ENCODE measurements around the gene ADGRV1.
A peak's percentile ranks its signal among the peaks of the same experiment; 100 is the strongest.

The ADGRV1 gene

DNA sequence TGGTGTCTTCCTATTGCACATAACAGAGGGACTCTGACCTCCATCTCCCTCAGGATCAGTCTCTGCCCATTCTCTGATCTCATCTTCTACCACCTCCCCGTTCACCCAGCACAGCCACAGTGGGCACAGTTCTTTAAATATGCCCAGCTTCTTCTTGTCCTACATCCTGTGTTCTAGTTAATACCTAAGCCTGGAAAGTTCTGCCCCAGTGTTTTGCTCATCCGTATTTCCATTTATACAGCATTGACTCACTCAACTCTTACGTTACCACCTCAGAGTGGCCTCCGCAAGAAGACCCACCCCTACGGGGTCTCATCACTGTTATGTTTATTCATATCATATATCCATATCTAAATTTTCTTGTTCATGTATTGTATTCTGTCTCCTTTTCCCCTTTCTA is 315.5 kb downstream of the ADGRV1 start:
- no peak for DNase-seq
- WGBS (ENCODE audit: extremely low coverage, insufficient coverage, insufficient read length): no CpG with 5 or more reads among the region's 5 CpGs
- no peak overlapping the region for H2BK120ac ChIP-seq (ENCODE audit: insufficient read depth, low read length, poor library complexity)
- no peaks in the 10 kb centered on the region for H3K36me3 ChIP-seq (ENCODE audit: control insufficient read depth in 1 of 2, insufficient read depth in 2 of 2, low read length in 2 of 2)
- H3K23ac ChIP-seq (ENCODE audit: low read length): no peak overlapping the region
- H2BK12ac ChIP-seq (ENCODE audit: low read length): no peak overlapping the region
- H3K18ac ChIP-seq (ENCODE audit: low read length): no peak overlapping the region
- H4K8ac ChIP-seq (ENCODE audit: low read depth, low read length): no peak overlapping the region
- H3K4me3 ChIP-seq (ENCODE audit: low read depth, low read length): no peak overlapping the region
- no peak overlapping the region for H3K9ac ChIP-seq (ENCODE audit: low read length)
- peaks cover 0 to 3% of the 10 kb centered on the region in 2 experiments for H3K4me1 ChIP-seq (ENCODE audit: control insufficient read depth in 1 of 2, insufficient read depth in 2 of 2, low read length in 2 of 2)
- no peak overlapping the region for H3K4ac ChIP-seq (ENCODE audit: low read depth, low read length)
- H3K27ac ChIP-seq (ENCODE audit: low read depth, low read length): no peak overlapping the region
- H3K14ac ChIP-seq (ENCODE audit: low read length): no peak overlapping the region
- no peak overlapping the region for H2AK5ac ChIP-seq (ENCODE audit: low read length)
- H4K12ac ChIP-seq (ENCODE audit: low read depth, low read length): no peak overlapping the region
- no peaks in the 10 kb centered on the region for H3K27me3 ChIP-seq (ENCODE audit: insufficient read depth, low read length)
- H2AFZ ChIP-seq (ENCODE audit: insufficient read depth, low read length, poor library complexity): no peak overlapping the region
- no peak overlapping the region for H2BK5ac ChIP-seq (ENCODE audit: low read depth, low read length, poor library complexity)
- H3K4me2 ChIP-seq (ENCODE audit: low read length): no peak overlapping the region
- H3K79me1 ChIP-seq (ENCODE audit: low read length): no peaks in the 10 kb centered on the region
- H3K9me3 ChIP-seq (ENCODE audit: insufficient read depth, low read depth, low read length): no peaks in the 10 kb centered on the region
- H4K91ac ChIP-seq (ENCODE audit: low read depth, low read length): no peak overlapping the region
- H3K79me2 ChIP-seq (ENCODE audit: control insufficient read depth, insufficient read depth, low read length, poor library complexity): no peaks in the 10 kb centered on the region

DNA sequence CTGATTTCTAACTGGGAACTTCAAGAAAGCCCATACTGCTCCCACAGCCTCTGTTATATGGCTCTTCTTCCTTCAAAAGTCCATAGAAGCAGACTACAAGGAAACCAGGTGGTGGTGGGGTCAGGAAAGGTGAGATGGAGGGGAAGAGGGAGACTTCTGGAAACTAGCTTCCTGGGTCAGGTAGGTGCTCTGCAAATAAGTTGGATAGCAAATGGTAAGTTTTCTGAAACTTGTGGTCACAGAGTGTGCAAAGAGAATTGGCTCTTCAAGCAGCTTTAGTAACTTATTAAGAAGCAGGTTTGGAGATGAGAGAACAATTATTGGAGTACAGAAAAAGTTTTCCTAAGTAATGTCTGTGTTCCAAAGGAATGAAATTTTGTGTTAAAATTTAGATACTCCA is 316.9 kb downstream of the ADGRV1 start:
- peaks cover 0 to 4% of the 10 kb centered on the region in 2 experiments for H3K4me1 ChIP-seq (ENCODE audit: control insufficient read depth in 1 of 2, insufficient read depth in 2 of 2, low read length in 2 of 2)
- no peak overlapping the region for H3K4ac ChIP-seq (ENCODE audit: low read depth, low read length)
- no peaks in the 10 kb centered on the region for H3K9me3 ChIP-seq (ENCODE audit: insufficient read depth, low read depth, low read length)
- no peak overlapping the region for H3K27ac ChIP-seq (ENCODE audit: low read depth, low read length)
- H3K27me3 ChIP-seq (ENCODE audit: insufficient read depth, low read length): no peaks in the 10 kb centered on the region
- no peaks in the 10 kb centered on the region for H3K79me1 ChIP-seq (ENCODE audit: low read length)
- H2AK5ac ChIP-seq (ENCODE audit: low read length): no peak overlapping the region
- DNase-seq: no peak
- H3K14ac ChIP-seq (ENCODE audit: low read length): no peak overlapping the region
- H4K8ac ChIP-seq (ENCODE audit: low read depth, low read length): no peak overlapping the region
- no peak overlapping the region for H2BK120ac ChIP-seq (ENCODE audit: insufficient read depth, low read length, poor library complexity)
- no peak overlapping the region for H2BK5ac ChIP-seq (ENCODE audit: low read depth, low read length, poor library complexity)
- H2AFZ ChIP-seq (ENCODE audit: insufficient read depth, low read length, poor library complexity): no peak overlapping the region
- H3K23ac ChIP-seq (ENCODE audit: low read length): no peak overlapping the region
- no peaks in the 10 kb centered on the region for H3K36me3 ChIP-seq (ENCODE audit: control insufficient read depth in 1 of 2, insufficient read depth in 2 of 2, low read length in 2 of 2)
- H4K12ac ChIP-seq (ENCODE audit: low read depth, low read length): no peak overlapping the region
- H3K18ac ChIP-seq (ENCODE audit: low read length): no peak overlapping the region
- no peak overlapping the region for H3K4me3 ChIP-seq (ENCODE audit: low read depth, low read length)
- H3K9ac ChIP-seq (ENCODE audit: low read length): no peak overlapping the region
- H3K4me2 ChIP-seq (ENCODE audit: low read length): no peak overlapping the region
- no peaks in the 10 kb centered on the region for H3K79me2 ChIP-seq (ENCODE audit: control insufficient read depth, insufficient read depth, low read length, poor library complexity)
- H2BK12ac ChIP-seq (ENCODE audit: low read length): no peak overlapping the region
- no peak overlapping the region for H4K91ac ChIP-seq (ENCODE audit: low read depth, low read length)

DNA sequence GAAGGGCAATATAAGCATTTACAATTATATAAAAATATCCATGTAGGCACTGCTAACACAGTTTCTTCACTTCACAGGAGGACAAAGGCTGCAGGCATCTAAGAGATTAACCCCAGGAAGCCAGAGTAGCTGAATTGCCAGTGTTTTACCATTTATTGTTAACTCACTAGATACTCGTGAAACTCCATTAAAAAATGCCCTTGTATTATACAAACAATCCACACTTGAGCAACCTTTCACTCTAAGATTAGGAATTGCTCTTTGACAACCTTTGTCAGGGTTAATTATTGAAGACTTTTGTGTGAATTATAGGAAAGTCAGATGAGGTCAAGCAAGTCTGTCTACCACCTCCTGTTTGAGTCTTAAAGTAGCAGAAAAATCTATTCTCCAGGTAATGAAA is 317.8 kb downstream of the ADGRV1 start:
- Histone ChIP-seq H2AK5ac (ENCODE audit: low read length) (no peak overlapping the region), H3K79me1 (ENCODE audit: low read length) (no peaks in the 10 kb centered on the region), H3K4me3 (ENCODE audit: low read depth, low read length) (no peak overlapping the region), H2BK12ac (ENCODE audit: low read length) (no peak overlapping the region), H4K8ac (ENCODE audit: low read depth, low read length) (no peak overlapping the region), H2AFZ (ENCODE audit: insufficient read depth, low read length, poor library complexity) (no peak overlapping the region), H3K27me3 (ENCODE audit: insufficient read depth, low read length) (no peaks in the 10 kb centered on the region), H3K23ac (ENCODE audit: low read length) (no peak overlapping the region), H3K27ac (ENCODE audit: low read depth, low read length) (no peak overlapping the region), H3K9ac (ENCODE audit: low read length) (no peak overlapping the region), H3K4ac (ENCODE audit: low read depth, low read length) (no peak overlapping the region), H3K9me3 (ENCODE audit: insufficient read depth, low read depth, low read length) (no peaks in the 10 kb centered on the region), H2BK120ac (ENCODE audit: insufficient read depth, low read length, poor library complexity) (no peak overlapping the region), H2BK5ac (ENCODE audit: low read depth, low read length, poor library complexity) (no peak overlapping the region), H3K36me3 (ENCODE audit: control insufficient read depth in 1 of 2, insufficient read depth in 2 of 2, low read length in 2 of 2) (no peaks in the 10 kb centered on the region), H3K4me1 (ENCODE audit: control insufficient read depth in 1 of 2, insufficient read depth in 2 of 2, low read length in 2 of 2) (peaks cover 0 to 4% of the 10 kb centered on the region in 2 experiments), H3K14ac (ENCODE audit: low read length) (no peak overlapping the region), H4K91ac (ENCODE audit: low read depth, low read length) (no peak overlapping the region), H3K4me2 (ENCODE audit: low read length) (no peak overlapping the region), H3K18ac (ENCODE audit: low read length) (no peak overlapping the region), H4K12ac (ENCODE audit: low read depth, low read length) (no peak overlapping the region), H3K79me2 (ENCODE audit: control insufficient read depth, insufficient read depth, low read length, poor library complexity) (no peaks in the 10 kb centered on the region)
- no peak for DNase-seq
- no CpG with 5 or more reads among the region's 1 CpG for WGBS (ENCODE audit: extremely low coverage, insufficient coverage, insufficient read length)

DNA sequence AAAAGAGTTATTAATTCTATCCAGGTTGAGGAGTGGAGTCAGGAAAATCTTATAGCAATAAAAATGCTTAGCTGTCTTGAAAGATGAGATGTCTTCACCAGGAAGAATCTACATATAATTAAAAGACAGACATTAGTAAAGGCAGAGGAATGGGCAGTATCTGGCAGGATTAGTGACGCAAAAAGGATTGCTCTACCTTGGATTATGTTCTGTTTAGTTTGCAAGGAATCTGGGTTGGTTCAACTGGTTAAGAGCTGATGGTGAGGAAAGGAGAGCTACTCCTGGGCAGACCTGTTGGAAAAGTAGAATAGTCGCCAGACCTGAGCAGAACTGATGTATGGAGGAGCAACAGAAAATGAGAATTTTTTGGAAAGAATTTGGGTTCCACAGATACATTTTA is 318.5 kb downstream of the ADGRV1 start:
- no peak overlapping the region for H3K23ac ChIP-seq (ENCODE audit: low read length)
- H3K9me3 ChIP-seq (ENCODE audit: insufficient read depth, low read depth, low read length): no peaks in the 10 kb centered on the region
- no peaks in the 10 kb centered on the region for H3K79me1 ChIP-seq (ENCODE audit: low read length)
- no peak overlapping the region for H2BK5ac ChIP-seq (ENCODE audit: low read depth, low read length, poor library complexity)
- H3K4me2 ChIP-seq (ENCODE audit: low read length): no peak overlapping the region
- H2AK5ac ChIP-seq (ENCODE audit: low read length): no peak overlapping the region
- no peak overlapping the region for H3K18ac ChIP-seq (ENCODE audit: low read length)
- no peak overlapping the region for H3K14ac ChIP-seq (ENCODE audit: low read length)
- WGBS (ENCODE audit: extremely low coverage, insufficient coverage, insufficient read length): no CpG with 5 or more reads among the region's 2 CpGs
- no peak overlapping the region for H3K4ac ChIP-seq (ENCODE audit: low read depth, low read length)
- no peak overlapping the region for H3K4me3 ChIP-seq (ENCODE audit: low read depth, low read length)
- H3K36me3 ChIP-seq (ENCODE audit: control insufficient read depth in 1 of 2, insufficient read depth in 2 of 2, low read length in 2 of 2): no peaks in the 10 kb centered on the region
- H2AFZ ChIP-seq (ENCODE audit: insufficient read depth, low read length, poor library complexity): no peak overlapping the region
- no peak overlapping the region for H2BK120ac ChIP-seq (ENCODE audit: insufficient read depth, low read length, poor library complexity)
- DNase-seq: peak; percentile 11 to 64
- H3K79me2 ChIP-seq (ENCODE audit: control insufficient read depth, insufficient read depth, low read length, poor library complexity): no peaks in the 10 kb centered on the region
- H3K27ac ChIP-seq (ENCODE audit: low read depth, low read length): no peak overlapping the region
- no peak overlapping the region for H4K91ac ChIP-seq (ENCODE audit: low read depth, low read length)
- H3K27me3 ChIP-seq (ENCODE audit: insufficient read depth, low read length): no peaks in the 10 kb centered on the region
- peaks cover 0 to 4% of the 10 kb centered on the region in 2 experiments for H3K4me1 ChIP-seq (ENCODE audit: control insufficient read depth in 1 of 2, insufficient read depth in 2 of 2, low read length in 2 of 2)
- H4K8ac ChIP-seq (ENCODE audit: low read depth, low read length): no peak overlapping the region
- no peak overlapping the region for H4K12ac ChIP-seq (ENCODE audit: low read depth, low read length)
- H2BK12ac ChIP-seq (ENCODE audit: low read length): no peak overlapping the region
- no peak overlapping the region for H3K9ac ChIP-seq (ENCODE audit: low read length)

Data from trophoblast cell (in vitro differentiated cells and primary cell).